ENCODE results near the gene OR6K6.

OR6K6 gene

GRCh38 chr1:158801396-158801795 lies 46.9 kb downstream of the OR6K6 start:
- DNase-seq = no peak

- DNase-seq = no peak
These were observed 49.2 kb downstream of the OR6K6 start for GRCh38 chr1:158803678-158804077.

All from anterior cingulate cortex (tissue), 58 donors.